Measurements from ENCODE around the gene ASS1.

GRCh38 chr9:130471411-130472183, 26.8 kb downstream of the ASS1 start:
- TF ChIP-seq CTCF (IDR thresholded peaks at IDR 0.05) (no peak), POLR2A (IDR thresholded peaks at IDR 0.05) (no peak)
